Measurements from ENCODE around the gene ZFAND5.

ZFAND5 gene

DNA sequence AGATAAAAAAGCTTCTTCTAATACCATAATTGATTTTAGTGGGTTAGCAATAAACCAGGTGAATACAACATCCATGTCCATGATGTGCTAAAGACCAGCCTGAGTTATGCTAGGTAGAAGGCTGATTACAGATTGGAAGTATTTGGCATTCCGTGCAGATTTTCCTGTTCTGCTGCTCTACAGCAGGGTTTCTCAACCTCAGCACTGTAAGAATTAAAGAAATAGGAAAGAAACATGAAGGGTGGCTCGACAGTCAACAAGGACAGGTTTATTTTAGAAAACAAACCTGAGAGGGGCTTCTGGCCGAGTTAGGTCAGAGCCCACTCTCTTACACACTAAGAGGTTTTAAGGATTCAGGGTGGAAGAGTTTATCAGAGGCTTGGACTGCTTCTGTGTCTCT is 42.3 kb downstream of the ZFAND5 start:
- H3K36me3 ChIP-seq (ENCODE audit: control insufficient read depth, low read length) = no peaks in the 10 kb centered on the region
- no peaks in the 10 kb centered on the region for H3K9me3 ChIP-seq (ENCODE audit: control insufficient read depth, insufficient read depth, low read length)
- H3K4me3 ChIP-seq (ENCODE audit: low read length) = no peak overlapping the region
- no peak overlapping the region for H3K4me2 ChIP-seq (ENCODE audit: low read length)
- H3F3A ChIP-seq (ENCODE audit: control insufficient read depth, insufficient read depth) = no peaks in the 10 kb centered on the region
- H3K4me1 ChIP-seq (ENCODE audit: control insufficient read depth, low read length) = no peaks in the 10 kb centered on the region
- H3K9me2 ChIP-seq (replicated peaks; ENCODE audit: control insufficient read depth, low read length) = no peaks in the 10 kb centered on the region
- no peak overlapping the region for H3K27ac ChIP-seq (ENCODE audit: low read depth, low read length)
- H4K20me1 ChIP-seq (ENCODE audit: control insufficient read depth, insufficient read depth, low read depth, low read length) = no peaks in the 10 kb centered on the region
- H3K79me2 ChIP-seq (ENCODE audit: control insufficient read depth, low read length) = no peaks in the 10 kb centered on the region
- peaks cover 6% of the 10 kb centered on the region; the same call in 1 of the 2 replicates for H3K27me3 ChIP-seq (ENCODE audit: control insufficient read depth, low read length)
- TF ChIP-seq, protein P1, sequence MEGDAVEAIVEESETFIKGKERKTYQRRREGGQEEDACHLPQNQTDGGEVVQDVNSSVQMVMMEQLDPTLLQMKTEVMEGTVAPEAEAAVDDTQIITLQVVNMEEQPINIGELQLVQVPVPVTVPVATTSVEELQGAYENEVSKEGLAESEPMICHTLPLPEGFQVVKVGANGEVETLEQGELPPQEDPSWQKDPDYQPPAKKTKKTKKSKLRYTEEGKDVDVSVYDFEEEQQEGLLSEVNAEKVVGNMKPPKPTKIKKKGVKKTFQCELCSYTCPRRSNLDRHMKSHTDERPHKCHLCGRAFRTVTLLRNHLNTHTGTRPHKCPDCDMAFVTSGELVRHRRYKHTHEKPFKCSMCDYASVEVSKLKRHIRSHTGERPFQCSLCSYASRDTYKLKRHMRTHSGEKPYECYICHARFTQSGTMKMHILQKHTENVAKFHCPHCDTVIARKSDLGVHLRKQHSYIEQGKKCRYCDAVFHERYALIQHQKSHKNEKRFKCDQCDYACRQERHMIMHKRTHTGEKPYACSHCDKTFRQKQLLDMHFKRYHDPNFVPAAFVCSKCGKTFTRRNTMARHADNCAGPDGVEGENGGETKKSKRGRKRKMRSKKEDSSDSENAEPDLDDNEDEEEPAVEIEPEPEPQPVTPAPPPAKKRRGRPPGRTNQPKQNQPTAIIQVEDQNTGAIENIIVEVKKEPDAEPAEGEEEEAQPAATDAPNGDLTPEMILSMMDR (IDR thresholded peaks at IDR 0.05; ENCODE audit: low read depth, low read length, poor library complexity, severe bottlenecking) = no peak
- no peak for TF ChIP-seq EZH2phosphoT487 (IDR thresholded peaks at IDR 0.05; ENCODE audit: borderline replicate concordance, low read length)

DNA sequence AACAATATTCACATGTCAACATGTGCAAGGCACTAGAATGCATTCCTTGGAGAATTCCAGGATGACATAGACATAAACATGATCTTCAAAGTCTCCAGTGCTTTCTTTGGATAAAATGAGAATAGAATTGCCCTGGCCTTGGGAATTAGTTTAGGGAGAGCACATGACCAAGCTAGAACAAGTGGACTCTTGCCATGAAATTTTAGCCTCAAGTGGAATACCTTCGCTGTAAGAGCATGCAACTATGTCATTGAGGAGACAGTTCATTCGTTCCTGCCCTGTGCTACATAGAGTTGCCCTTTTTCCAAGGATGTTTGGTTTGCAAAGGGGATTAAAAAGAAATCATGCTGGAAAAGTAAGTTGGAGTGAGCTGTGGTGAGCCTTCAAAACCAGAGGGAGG is 42.7 kb downstream of the ZFAND5 start:
- peaks cover 6% of the 10 kb centered on the region; the same call in 1 of the 2 replicates for H3K27me3 ChIP-seq (ENCODE audit: control insufficient read depth, low read length)
- no peaks in the 10 kb centered on the region for H3F3A ChIP-seq (ENCODE audit: control insufficient read depth, insufficient read depth)
- no peaks in the 10 kb centered on the region for H3K4me1 ChIP-seq (ENCODE audit: control insufficient read depth, low read length)
- no peaks in the 10 kb centered on the region for H3K36me3 ChIP-seq (ENCODE audit: control insufficient read depth, low read length)
- H3K9me2 ChIP-seq (replicated peaks; ENCODE audit: control insufficient read depth, low read length) = no peaks in the 10 kb centered on the region
- no peaks in the 10 kb centered on the region for H3K79me2 ChIP-seq (ENCODE audit: control insufficient read depth, low read length)
- no peak overlapping the region for H3K4me3 ChIP-seq (ENCODE audit: low read length)
- TF ChIP-seq, protein P1 (IDR thresholded peaks at IDR 0.05; ENCODE audit: low read depth, low read length, poor library complexity, severe bottlenecking) = no peak
- TF ChIP-seq EZH2phosphoT487 (IDR thresholded peaks at IDR 0.05; ENCODE audit: borderline replicate concordance, low read length) = no peak
- no peak overlapping the region for H3K4me2 ChIP-seq (ENCODE audit: low read length)
- no peaks in the 10 kb centered on the region for H3K9me3 ChIP-seq (ENCODE audit: control insufficient read depth, insufficient read depth, low read length)
- H3K27ac ChIP-seq (ENCODE audit: low read depth, low read length) = no peak overlapping the region
- no peaks in the 10 kb centered on the region for H4K20me1 ChIP-seq (ENCODE audit: control insufficient read depth, insufficient read depth, low read depth, low read length)

DNA sequence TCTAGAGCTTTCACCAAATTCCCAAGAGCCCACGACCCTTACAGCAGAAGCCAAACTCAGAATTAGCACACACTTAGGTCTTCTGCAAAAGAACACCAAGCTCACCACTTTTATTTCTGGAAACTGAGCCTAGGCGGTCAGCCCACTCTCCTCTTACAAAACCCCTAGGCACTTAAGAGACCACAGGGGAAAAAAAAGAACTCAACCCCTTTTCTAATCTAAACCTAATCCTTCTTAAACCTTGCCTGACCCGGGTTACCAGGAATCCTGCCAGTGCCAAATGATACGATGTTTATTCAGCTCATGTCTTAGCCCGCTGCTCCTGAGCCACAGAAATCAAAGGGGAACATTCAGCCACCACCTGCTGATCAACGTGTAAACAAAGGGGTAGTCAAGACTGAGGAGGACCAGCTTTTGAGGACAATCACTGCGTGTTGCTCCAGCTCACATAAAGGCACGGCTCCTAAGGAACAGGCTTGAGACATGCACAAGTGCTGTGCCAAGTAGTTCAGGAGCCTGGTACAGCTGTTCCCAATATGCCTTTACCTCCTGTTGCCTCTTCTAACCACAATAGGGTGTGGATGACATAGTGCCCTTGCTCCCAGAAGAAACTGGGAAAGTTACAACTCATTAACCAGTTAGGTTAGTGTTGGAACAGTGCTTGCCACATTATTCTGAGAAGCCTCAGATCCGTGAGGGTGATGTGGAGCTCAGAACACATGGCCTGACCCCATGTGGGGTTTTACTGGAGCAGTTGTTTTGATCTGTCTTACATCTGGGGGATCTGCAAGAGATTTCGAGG is 49.3 kb downstream of the ZFAND5 start:
- H3K4me3 ChIP-seq (ENCODE audit: low read length) = no peak overlapping the region
- H3K4me1 ChIP-seq (ENCODE audit: control insufficient read depth, low read length) = no peaks in the 10 kb centered on the region
- no peak overlapping the region for H3K27ac ChIP-seq (ENCODE audit: low read depth, low read length)
- no peaks in the 10 kb centered on the region for H4K20me1 ChIP-seq (ENCODE audit: control insufficient read depth, insufficient read depth, low read depth, low read length)
- H3K27me3 ChIP-seq (ENCODE audit: control insufficient read depth, low read length) = no peaks in the 10 kb centered on the region; the same call in 1 of the 2 replicates
- no peak for TF ChIP-seq EZH2phosphoT487 (IDR thresholded peaks at IDR 0.05; ENCODE audit: borderline replicate concordance, low read length)
- no peaks in the 10 kb centered on the region for H3K9me3 ChIP-seq (ENCODE audit: control insufficient read depth, insufficient read depth, low read length)
- H3K79me2 ChIP-seq (ENCODE audit: control insufficient read depth, low read length) = no peaks in the 10 kb centered on the region
- H3K36me3 ChIP-seq (ENCODE audit: control insufficient read depth, low read length) = no peaks in the 10 kb centered on the region
- no peaks in the 10 kb centered on the region for H3F3A ChIP-seq (ENCODE audit: control insufficient read depth, insufficient read depth)
- H3K9me2 ChIP-seq (replicated peaks; ENCODE audit: control insufficient read depth, low read length) = no peaks in the 10 kb centered on the region
- no peak overlapping the region for H3K4me2 ChIP-seq (ENCODE audit: low read length)

DNA sequence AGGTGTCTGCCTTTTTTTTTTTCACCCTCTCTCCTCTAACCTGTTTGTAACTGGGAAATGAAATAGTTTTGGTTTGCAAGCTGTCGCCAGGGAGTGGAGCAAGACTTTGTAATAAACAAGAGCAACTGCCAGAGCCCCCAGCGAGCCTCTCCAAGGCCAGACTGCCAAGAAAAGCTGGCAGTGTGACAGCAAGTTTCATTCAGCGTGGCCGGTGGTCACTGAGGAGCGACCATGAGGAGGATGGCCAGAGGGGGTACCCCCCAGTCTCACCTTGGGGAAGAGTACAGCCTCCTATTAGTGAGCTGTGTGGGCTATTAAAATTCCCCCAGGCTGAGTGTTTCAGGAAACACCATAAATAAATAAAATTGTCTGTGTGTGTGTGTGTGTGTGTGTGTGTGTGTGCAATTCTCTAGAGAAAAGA is 49.9 kb downstream of the ZFAND5 start:
- no peak overlapping the region for H3K27ac ChIP-seq (ENCODE audit: low read depth, low read length)
- H3K4me3 ChIP-seq (ENCODE audit: low read length) = no peak overlapping the region
- no peak overlapping the region for H3K4me2 ChIP-seq (ENCODE audit: low read length)

More for the DNA sequence above, 49.9 kb downstream of the ZFAND5 start:
- no peaks in the 10 kb centered on the region; the same call in 1 of the 2 replicates for H3K27me3 ChIP-seq (ENCODE audit: control insufficient read depth, low read length)
- H4K20me1 ChIP-seq (ENCODE audit: control insufficient read depth, insufficient read depth, low read depth, low read length) = no peaks in the 10 kb centered on the region
- H3K9me3 ChIP-seq (ENCODE audit: control insufficient read depth, insufficient read depth, low read length) = no peaks in the 10 kb centered on the region
- no peaks in the 10 kb centered on the region for H3K36me3 ChIP-seq (ENCODE audit: control insufficient read depth, low read length)
- H3K9me2 ChIP-seq (replicated peaks; ENCODE audit: control insufficient read depth, low read length) = no peaks in the 10 kb centered on the region
- H3K79me2 ChIP-seq (ENCODE audit: control insufficient read depth, low read length) = no peaks in the 10 kb centered on the region
- TF ChIP-seq EZH2phosphoT487 (IDR thresholded peaks at IDR 0.05; ENCODE audit: borderline replicate concordance, low read length) = no peak
- TF ChIP-seq, protein P1 (IDR thresholded peaks at IDR 0.05; ENCODE audit: low read depth, low read length, poor library complexity, severe bottlenecking) = no peak
- no peaks in the 10 kb centered on the region for H3K4me1 ChIP-seq (ENCODE audit: control insufficient read depth, low read length)
- H3F3A ChIP-seq (ENCODE audit: control insufficient read depth, insufficient read depth) = no peaks in the 10 kb centered on the region
